GM18873 (cell line): Measurements from ENCODE around the gene TRAF2.

Source experiments
- ATAC-seq: cut with Tn5 transposase; IDR thresholded peaks from one replicate; pipeline ENCODE4 v1.9.1; 2021; ENCODE audit warnings: mild to moderate bottlenecking, moderate library complexity, moderate number of reproducible peaks; ENCODE audit not compliant: unreplicated experiment, low FRiP score

The TRAF2 gene

GRCh38 chr9:136907011-136907914 is 20.9 kb downstream of the TRAF2 start:
- no peak for ATAC-seq

- no peak for ATAC-seq
Measured at GRCh38 chr9:136910197-136910900, 24.0 kb downstream of the TRAF2 start.

DNA sequence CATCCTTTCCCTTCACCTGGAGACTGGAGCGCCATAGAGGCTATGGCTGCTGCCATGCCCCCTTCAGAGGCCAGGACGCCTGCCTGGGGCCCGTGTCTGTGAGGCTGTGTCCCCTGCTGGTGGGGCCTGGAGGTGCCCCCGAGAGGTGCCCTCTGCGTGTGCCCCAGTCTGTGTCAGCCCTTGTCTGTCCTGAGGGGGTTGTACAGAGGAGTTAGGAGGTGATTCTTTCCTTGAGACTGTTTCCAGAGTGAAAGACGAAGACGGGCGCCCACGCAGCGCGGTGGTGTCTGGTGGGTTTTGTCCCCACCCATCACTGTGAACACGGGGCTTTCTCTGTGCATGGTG is 24.6 kb downstream of the TRAF2 start:
- no peak for ATAC-seq

DNA sequence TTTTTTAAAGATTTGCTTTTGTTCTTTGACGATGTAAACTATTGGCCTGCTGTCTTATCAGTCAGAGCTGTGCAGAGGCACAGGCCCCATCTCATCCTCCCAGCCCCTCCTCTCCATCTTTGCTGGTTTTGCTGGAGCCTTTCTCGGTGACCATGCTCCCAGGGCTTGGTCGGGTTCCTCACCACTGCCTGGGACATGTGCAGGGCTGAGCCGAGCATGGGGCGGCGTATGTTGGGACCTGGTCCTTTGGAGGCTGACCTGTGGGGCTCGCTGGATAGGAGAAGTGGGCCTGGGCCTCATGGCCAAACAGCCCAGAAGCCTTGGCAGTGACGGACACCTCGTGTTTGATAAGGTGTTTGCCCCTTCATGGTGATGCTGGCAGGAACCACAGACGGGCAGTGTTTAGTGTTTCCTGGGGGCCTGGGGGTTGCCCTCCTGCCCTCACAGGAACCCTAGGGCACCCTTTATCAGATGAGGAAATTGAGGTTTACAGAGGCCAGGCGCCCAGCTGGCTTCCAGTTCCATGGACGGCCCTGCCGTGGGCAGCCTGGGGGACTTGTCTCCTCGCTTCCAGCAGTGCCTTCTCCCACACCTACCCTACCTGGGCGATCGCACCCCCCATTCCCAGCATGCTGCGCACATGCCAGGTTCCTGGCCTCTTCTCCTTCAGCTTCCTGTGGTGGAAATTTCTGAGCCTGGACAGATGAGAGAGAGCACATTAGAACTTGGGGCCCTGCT is 27.6 kb downstream of the TRAF2 start:
- no peak for ATAC-seq

DNA sequence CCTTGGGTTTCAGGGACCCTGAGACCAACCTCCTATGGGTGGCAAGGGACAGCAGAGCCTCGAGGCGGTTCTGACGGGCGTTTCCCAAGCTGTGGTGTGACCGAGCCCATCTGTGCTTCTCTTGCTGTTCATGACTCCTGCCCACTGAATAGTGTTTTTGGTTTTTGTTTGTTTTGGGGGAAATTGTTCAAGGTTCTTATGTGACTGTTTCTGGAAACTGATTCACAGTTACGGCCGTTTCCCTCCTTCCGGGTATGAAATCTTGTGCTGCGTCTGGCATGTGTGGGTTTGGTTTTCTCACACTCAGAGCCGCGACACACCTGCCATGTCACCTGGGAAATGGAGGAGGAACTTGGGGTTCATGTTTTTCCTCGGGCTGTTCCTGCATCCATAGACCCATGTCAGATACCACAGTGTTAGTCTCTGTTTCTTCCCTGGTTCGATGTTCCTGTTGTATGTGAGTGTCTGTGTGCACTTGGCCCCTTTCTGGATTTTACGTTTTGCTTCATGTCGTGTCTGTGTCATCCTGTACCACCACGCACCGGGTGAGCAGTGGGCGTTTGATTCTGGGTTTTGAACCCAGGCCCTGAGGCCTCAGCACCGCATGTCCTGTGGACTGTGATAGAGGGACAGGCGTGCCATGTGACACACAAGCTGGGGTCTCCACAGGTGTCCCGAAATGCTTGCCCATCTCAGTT is 29.5 kb downstream of the TRAF2 start:
- no peak for ATAC-seq

DNA sequence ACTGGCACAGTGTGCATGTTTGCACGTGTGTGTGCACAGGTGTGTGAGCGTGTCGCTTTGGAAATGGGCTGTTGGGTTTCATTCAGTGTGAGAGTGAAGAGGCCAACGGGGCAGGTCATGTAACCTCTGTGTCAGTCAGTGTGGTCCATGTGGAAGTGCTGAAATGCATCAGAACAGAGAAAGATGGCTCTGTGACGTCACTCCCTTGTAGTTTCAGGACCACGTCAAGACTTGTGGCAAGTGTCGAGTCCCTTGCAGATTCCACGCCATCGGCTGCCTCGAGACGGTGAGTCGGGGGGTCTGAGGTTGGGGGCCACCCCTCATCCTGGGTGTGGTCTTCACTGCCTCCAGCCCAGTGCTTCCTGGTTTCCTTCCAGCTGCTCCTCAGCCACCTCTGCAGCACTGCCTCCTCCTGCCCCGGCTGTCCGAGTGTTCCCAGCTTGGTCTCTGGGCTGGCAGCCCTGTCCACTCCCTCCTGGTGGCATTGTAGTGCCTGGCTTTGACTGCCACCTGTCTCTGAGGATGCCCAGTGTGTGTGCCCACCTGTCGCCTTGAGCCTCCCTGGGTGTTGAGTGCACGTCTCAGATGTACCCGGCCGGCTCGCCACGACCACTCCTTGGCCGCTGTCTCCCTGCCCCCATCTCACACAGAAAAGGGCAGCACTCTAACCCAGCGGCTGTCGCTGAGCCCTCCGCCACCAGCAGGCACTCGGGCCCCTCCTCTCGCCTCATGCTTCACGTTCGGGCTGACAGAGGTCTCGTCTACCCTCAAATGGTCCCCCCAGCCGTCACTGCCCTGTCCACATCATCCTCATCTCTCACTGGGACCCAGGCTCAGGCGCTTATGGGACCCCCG is 30.2 kb downstream of the TRAF2 start:
- ATAC-seq = no peak

DNA sequence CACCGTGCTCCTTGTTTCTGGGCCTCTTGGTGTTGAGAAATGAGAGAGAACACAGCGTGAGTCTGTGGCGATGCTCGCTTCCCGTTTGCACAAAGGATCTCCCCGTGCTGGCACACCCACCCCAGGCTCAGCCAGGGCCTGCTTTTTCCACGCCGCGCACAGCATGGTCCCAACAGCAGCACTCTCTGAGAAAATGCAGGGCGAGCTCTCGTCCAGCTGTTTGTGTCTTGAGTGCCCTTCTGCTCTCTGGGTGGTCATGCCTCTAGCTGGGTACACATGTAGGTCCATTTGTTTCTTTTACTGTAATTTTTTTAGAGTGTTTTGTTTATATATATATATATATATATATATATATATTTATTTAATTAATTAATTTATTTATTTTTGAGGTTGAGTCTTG is 31.6 kb downstream of the TRAF2 start:
- no peak for ATAC-seq

GRCh38 chr9:136920069-136920468 is 33.8 kb downstream of the TRAF2 start:
- ATAC-seq = no peak

- ATAC-seq = no peak
Measured at GRCh38 chr9:136920734-136921231, 34.5 kb downstream of the TRAF2 start.

- no peak for ATAC-seq
Measured at GRCh38 chr9:136921307-136921706, 35.0 kb downstream of the TRAF2 start.

GRCh38 chr9:136921718-136922117 is 35.4 kb downstream of the TRAF2 start:
- ATAC-seq = no peak

GRCh38 chr9:136922540-136922939 is 36.2 kb downstream of the TRAF2 start:
- ATAC-seq = no peak

GRCh38 chr9:136923881-136924280 is 37.6 kb downstream of the TRAF2 start:
- ATAC-seq = no peak

- ATAC-seq = no peak
Measured at GRCh38 chr9:136925414-136926153, 39.3 kb downstream of the TRAF2 start.

- no peak for ATAC-seq
Measured at GRCh38 chr9:136926154-136926704, 39.9 kb downstream of the TRAF2 start.

GRCh38 chr9:136926749-136927148 is 40.4 kb downstream of the TRAF2 start:
- no peak for ATAC-seq

DNA sequence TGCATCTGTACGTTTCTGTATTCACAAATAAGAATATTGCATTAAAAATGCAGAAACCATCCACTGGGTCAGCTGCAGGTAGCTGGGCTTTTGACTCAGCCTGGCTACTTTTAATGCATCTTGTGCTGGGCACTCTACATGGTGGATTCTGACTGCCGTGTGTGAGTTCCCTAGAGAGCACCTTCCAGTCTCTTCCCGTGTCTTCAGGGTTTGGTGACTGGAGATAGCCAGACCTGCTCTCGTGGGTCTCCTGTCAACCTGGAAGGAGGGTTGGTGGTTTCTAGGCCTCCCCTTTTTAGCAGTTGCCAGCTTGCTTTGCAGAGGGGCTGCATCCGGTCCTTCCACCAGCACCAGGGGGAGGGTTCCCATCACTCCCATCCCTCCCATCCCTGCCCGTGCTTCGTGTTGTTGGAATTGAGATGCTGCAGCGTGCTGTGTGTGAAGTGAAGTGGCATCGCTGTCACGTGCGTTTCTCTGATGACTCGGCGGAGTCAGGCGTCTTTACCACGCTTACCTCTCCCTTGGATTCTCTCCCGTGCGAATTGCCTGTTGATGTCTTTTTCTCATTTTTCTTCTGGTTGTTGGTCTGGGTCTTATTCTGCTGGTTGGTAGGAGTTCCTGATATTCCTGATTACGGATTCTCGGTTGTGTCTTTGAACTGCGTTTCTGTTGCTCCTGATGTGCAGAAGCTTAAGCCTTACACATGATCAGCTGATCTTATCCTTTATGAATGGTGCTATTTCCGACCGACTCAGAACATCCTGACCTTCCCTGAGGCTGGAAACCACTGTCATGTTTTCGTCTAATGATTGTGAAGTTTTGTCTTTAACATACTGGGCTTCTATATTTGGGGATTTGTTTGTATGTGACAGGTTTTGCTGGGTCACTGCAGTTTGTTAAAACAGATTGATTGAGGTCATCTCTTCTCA is 41.3 kb downstream of the TRAF2 start:
- no peak for ATAC-seq
